NCI-H2081 (cell line): ENCODE data around the gene FGFRL1.

ENCODE experiments used
- DNase-seq, 2 experiments: peaks; one replicate each; lab custom pipeline; 2025; lab: John Stamatoyannopoulos, UW

Gene FGFRL1

DNA sequence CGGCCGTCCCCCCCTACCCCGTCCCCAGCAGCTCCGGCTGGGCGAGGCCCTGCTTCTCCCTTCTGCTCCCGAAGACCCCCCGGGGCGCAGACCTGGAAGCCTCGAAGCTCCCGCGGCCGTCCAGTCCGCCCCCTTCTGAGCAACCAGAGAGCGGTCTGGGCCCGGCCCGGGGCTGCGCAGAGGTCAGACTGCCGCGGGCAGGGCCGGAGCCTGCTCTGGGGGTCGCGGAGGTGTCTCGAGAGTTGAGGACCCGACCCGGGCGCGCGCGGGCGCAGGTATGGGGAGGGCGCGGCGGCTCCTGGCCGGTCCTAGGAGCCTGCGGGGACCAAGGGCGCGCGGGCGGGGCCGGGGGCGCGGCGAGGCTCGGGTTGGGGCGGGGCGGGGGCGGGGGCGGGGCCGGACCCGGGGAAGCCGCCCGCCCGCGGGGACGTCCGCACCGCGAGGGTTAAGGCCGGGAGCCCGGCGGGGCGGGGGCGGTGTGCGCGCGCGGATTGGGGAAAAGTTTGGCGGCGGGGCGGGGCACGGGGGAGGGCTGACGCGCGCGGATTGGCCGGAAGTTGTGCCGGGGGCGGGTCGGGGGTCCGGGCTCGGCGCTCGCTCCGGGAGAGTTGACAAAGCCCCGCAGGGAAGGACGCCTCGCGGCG is at the start of gene FGFRL1:
Gene FGFRL1, plus strand, starts transcription at position 605 of the 644 bp plus-strand sequence. CDS start 860 bp downstream, outside the sequence.
- DNase-seq = no peak

- DNase-seq = peak; percentile 86 to 93
These were observed 48.9 kb upstream of the FGFRL1 start for GRCh38 chr4:962231-963208.

- no peak for DNase-seq
These were observed 47.9 kb upstream of the FGFRL1 start for GRCh38 chr4:963276-964225.

DNA sequence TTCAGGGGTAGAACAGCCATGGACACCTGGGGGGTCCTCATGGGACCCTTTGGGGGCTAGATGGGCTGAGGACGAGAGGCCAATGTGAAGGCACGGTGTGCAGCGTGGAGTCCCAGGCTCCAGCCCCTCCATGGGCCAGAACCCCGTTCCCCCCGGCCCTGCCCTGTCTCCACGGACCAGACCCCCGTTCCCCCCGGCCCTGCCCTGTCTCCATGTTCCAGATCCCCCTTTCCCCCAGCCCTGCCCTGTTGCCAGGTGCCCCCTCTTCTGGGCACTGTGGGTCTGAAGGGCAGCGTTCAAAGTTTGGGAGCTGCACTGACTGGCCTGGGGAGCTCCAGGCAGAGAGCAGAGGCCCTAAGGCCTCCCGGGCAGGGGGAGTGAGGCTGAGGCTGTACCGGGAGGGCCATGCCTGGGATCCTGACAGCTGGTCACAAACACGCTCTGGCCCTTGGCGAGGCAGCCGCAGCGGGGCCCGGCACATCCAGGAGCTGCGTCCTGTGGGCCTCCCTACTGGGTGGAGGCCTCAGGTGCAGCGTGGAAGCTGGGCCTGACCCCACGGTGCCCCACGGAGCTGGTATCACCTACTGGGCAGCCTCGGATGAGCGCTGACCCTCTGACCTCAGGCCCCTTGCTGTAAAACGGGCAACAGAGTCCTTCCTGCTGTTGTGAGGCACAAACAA is 46.9 kb upstream of the FGFRL1 start:
- DNase-seq = no peak

- no peak for DNase-seq
These were observed 46.2 kb upstream of the FGFRL1 start for GRCh38 chr4:965048-965765.

DNA sequence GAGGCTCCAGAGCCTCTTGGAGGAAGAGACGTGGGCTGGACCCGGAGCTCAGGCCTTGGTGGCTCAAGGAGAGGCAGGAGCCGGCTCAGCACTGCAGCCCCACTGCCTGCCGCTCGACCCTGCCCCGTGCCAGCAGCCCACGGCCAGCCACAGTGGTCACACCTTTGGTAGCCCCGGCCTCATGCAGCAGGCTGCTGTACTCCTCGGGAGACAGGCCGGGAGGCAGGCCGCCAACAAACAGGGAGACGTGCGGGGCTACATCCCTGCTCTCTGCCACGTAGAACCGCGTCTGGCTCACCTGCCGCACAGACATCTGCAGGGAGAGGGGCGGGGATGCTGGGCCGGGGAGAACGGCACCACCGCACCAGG is 45.7 kb upstream of the FGFRL1 start:
- no peak for DNase-seq

- DNase-seq = no peak
These were observed 44.9 kb upstream of the FGFRL1 start for GRCh38 chr4:966266-967112.

- DNase-seq = peak in 1 of 2 experiments; percentile 7
These were observed 44.0 kb upstream of the FGFRL1 start for GRCh38 chr4:967113-968104.

DNA sequence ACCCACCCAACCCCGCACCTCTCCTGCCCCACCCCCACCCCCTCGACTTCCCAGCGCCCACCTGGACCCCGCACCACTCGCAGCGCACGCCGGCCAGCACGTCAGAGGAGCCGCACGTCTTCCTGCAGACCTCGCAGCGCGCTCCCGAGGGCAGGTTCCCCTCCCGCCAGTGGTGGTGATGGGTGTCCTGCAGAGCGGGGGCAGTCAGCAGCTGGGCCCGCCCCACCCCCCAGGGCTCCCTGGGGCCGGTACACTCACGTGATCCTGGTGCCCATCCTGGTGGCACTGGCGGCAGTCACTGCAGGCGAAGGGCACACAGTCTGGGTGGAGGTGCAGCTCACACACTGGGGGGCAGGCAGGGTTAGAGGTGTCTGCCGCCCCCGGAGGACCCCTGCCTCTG is 43.2 kb upstream of the FGFRL1 start:
- DNase-seq = peak in 1 of 2 experiments; percentile 38

DNA sequence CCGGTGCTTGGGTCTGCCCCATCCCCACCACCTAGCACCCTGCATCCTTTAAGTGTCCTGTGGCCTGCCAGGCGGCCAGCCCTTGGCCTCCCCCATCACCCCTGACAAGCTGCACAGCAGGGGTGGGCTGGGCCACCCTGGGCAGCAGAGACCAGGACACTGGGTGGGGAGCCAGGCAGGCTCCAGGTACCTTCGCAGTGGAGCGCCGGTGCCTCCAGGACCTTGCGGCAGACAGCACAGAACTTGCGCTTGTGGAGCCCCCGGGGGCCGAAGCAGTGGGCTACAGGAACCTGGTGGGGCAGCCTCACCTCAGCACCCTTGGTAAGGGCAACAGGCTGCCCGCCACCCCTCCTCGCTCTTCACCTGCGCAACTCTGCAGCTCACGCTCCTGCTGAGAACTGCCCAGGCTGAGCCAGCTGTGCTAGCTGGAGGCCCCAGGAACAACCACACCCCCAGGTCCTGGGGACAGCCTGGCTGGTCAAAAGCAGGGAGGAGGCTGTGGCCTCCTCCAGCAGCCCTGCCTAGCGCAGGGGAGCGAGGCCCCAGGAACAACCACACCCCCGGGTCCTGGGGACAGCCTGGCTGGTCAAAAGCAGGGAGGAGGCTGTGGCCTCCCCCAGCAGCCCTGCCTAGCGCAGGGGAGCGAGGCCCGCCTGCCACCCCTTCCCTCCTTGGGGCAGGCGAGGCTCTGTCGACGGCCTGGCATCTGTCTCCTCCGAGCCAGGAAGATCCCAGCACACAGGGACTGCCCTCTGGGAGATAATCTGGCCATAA is 42.6 kb upstream of the FGFRL1 start:
- DNase-seq = no peak

- no peak for DNase-seq
These were observed 41.2 kb upstream of the FGFRL1 start for GRCh38 chr4:970046-970745.

DNA sequence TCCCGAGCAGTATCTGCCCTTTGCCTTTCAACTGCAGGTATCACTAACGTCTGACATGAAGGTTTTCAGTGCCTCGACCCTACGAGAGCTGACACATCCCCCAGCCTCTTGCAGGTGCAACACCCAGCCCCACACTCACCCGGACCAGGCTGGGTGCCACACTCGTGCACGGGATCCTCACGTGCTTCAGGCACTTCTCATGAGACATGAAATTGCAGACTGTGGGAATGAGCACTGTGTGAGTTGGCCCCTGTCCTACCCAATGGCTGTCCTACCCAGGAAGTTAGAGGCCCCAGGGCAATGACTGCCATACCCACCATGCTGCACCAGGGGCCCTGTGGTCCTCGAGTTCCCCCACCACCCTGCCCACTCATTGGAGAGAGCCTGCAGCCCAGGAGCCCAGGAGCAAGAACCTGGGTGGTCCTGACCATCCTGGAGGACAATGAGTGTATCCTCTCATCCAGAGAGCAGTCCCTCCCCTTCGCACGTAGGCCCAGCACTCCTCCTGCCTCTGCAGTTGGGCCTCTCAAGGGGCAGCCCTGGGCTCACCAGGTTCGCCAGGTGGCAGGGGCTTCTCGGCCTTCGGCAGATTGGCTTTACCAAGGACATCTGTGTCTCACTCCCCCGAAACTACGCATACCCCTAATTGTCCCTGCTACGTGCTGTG is 40.4 kb upstream of the FGFRL1 start:
- no peak for DNase-seq

- DNase-seq = no peak
These were observed 39.5 kb upstream of the FGFRL1 start for GRCh38 chr4:971666-972500.

- DNase-seq = no peak
These were observed 38.6 kb upstream of the FGFRL1 start for GRCh38 chr4:972651-973424.
